HG03565 (cell line): ENCODE measurements around the gene MAT1A.
"Not testable (repeated sequence)": the region's sequence is repeated elsewhere in the genome, so short reads cannot be mapped to it uniquely, and the experiment has no call there.

Source experiments
- ATAC-seq: cut with Tn5 transposase; IDR thresholded peaks from one replicate; pipeline ENCODE4 v1.9.1; 2021; ENCODE audit warnings: mild to moderate bottlenecking, moderate library complexity; ENCODE audit not compliant: unreplicated experiment

MAT1A gene

GRCh38 chr10:80265740-80266512, 23.5 kb downstream of the MAT1A start:
- ATAC-seq: no peak

- no peak for ATAC-seq
Measured at GRCh38 chr10:80264081-80265056, 25.1 kb downstream of the MAT1A start.

GRCh38 chr10:80261316-80262030, 28.0 kb downstream of the MAT1A start:
- no peak for ATAC-seq

GRCh38 chr10:80260295-80261243, 28.9 kb downstream of the MAT1A start:
- ATAC-seq: no peak

- ATAC-seq: no peak
Measured at GRCh38 chr10:80259405-80259871, 30.0 kb downstream of the MAT1A start.

GRCh38 chr10:80256798-80257197, 32.7 kb downstream of the MAT1A start:
- ATAC-seq: not testable (repeated sequence)

GRCh38 chr10:80254726-80255125, 34.7 kb downstream of the MAT1A start:
- ATAC-seq: not testable (repeated sequence)

- not testable (repeated sequence) for ATAC-seq
Measured at GRCh38 chr10:80253963-80254271, 35.5 kb downstream of the MAT1A start.

GRCh38 chr10:80253266-80253962, 36.0 kb downstream of the MAT1A start:
- ATAC-seq: peak; percentile 81

- no peak for ATAC-seq
Measured at GRCh38 chr10:80252296-80252887, 37.1 kb downstream of the MAT1A start.

- ATAC-seq: not testable (repeated sequence)
Measured at GRCh38 chr10:80251703-80252280, 37.7 kb downstream of the MAT1A start.

GRCh38 chr10:80250399-80250798, 39.1 kb downstream of the MAT1A start:
- ATAC-seq: not testable (repeated sequence)

GRCh38 chr10:80249906-80250305, 39.6 kb downstream of the MAT1A start:
- ATAC-seq: not testable (repeated sequence)

- ATAC-seq: not testable (repeated sequence)
Measured at GRCh38 chr10:80247611-80248010, 41.8 kb downstream of the MAT1A start.

GRCh38 chr10:80244371-80244770, 45.1 kb downstream of the MAT1A start:
- ATAC-seq: not testable (repeated sequence)

- not testable (repeated sequence) for ATAC-seq
Measured at GRCh38 chr10:80242341-80242740, 47.1 kb downstream of the MAT1A start.

- not testable (repeated sequence) for ATAC-seq
Measured at GRCh38 chr10:80236457-80236856, 53.0 kb downstream of the MAT1A start.
